ENCODE data around the gene NEU3. TPM values are rescaled to one million over a fixed set of nuclear protein-coding genes. Genes with fewer than 3 reads are reported as not detected.
"Not testable (repeated sequence)": the region's sequence is repeated elsewhere in the genome, so short reads cannot be mapped to it uniquely, and the experiment has no call there.

NEU3 gene
- total and polyA plus RNA-seq, 2 donors, result 9.3 to 14.4 TPM

DNA sequence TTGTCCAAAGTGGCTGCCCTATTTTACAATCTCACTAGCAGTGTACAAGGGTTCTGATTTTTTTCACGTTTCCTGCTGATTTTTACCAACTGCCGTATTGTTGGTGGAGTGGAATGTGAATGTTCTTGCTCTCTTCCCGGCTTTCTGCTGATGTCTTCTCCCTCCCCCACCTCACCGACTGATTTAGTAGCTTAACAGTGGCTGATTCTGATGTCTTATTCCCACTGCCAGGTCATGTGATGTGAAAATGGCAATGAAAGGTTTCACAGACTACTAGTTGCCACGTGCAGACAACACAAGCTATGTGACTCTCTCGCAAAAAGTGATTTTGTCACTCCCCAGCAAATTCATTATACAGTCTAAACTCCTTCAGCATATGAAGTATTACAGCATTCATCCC lies 17.3 kb upstream of the NEU3 start:
- 91% methylated on average over 6 of the region's 6 CpGs for WGBS
- H3K27me3 ChIP-seq (ENCODE audit: control insufficient read depth in 2 of 2, insufficient read depth in 1 of 2, low read length in 1 of 2), result no peaks in the 10 kb centered on the region
- H3K36me3 ChIP-seq (ENCODE audit: control insufficient read depth in 2 of 2, insufficient read depth in 2 of 2, low read length in 1 of 2), result peaks cover 48 to 71% of the 10 kb centered on the region in 2 donors
- no peak overlapping the region for H3K27ac ChIP-seq (ENCODE audit: low read depth in 1 of 2, low read length in 1 of 2)
- DNase-seq (ENCODE audit: low read depth in 6 of 9, low spot score in 9 of 9), result no peak
- H3K4me3 ChIP-seq (ENCODE audit: low read length in 2 of 2), result no peak overlapping the region
- H3K9me3 ChIP-seq (ENCODE audit: control insufficient read depth in 2 of 2, insufficient read depth in 1 of 2, low read length in 1 of 2), result no peaks in the 10 kb centered on the region
- H3K4me1 ChIP-seq (ENCODE audit: control insufficient read depth in 2 of 2, insufficient read depth in 2 of 2, low read length in 2 of 2), result no peaks in the 10 kb centered on the region

DNA sequence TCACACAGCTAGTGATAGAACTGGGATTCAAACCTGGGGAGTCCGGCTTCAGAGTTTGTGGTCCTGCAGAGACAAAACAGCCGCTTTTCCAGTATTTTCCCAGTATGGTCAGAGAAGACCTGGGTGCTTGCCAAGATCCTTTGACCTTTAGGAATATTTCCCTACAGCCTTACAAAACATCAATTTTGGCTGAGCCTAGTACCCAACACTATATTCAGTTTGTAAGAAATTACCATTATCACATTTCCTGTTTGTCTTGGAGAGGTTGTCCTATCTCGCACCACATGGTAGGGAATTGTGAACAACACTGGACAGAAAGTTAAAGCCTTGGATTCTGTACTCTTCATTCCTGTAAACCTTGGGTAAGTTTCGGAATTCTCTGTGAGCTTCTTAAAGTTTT lies 10.7 kb upstream of the NEU3 start:
- H3K4me1 ChIP-seq (ENCODE audit: control insufficient read depth in 2 of 2, insufficient read depth in 2 of 2, low read length in 2 of 2), result no peaks in the 10 kb centered on the region
- H3K27ac ChIP-seq (ENCODE audit: low read depth in 1 of 2, low read length in 1 of 2), result no peak overlapping the region
- H3K4me3 ChIP-seq (ENCODE audit: low read length in 2 of 2), result no peak overlapping the region
- no peaks in the 10 kb centered on the region for H3K27me3 ChIP-seq (ENCODE audit: control insufficient read depth in 2 of 2, insufficient read depth in 1 of 2, low read length in 1 of 2)
- H3K9me3 ChIP-seq (ENCODE audit: control insufficient read depth in 2 of 2, insufficient read depth in 1 of 2, low read length in 1 of 2), result no peaks in the 10 kb centered on the region
- WGBS, result 99% methylated on average over 4 of the region's 4 CpGs
- no peak for DNase-seq (ENCODE audit: low read depth in 6 of 9, low spot score in 9 of 9)
- H3K36me3 ChIP-seq (ENCODE audit: control insufficient read depth in 2 of 2, insufficient read depth in 2 of 2, low read length in 1 of 2), result peaks cover 37 to 43% of the 10 kb centered on the region in 2 donors

DNA sequence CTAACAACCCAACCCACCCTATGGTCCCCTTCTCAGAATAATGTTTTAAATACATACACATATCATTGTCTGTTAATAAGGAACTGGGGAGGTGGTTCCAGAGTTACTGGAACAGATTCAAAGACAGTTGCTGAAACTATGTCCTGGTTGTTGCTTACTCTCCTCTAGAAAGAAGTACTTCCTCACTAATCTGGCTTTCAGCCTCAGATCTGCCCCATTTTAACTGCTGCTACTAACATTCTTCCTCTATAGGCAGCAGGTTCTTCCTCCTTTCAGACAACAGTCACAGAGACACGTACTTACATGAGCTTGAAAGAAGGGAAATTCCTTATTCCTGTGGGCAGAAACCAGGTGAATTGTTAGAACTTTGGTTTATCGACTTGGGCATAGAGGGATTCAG lies 8.1 kb upstream of the NEU3 start:
- peaks cover 25 to 28% of the 10 kb centered on the region in 2 donors for H3K36me3 ChIP-seq (ENCODE audit: control insufficient read depth in 2 of 2, insufficient read depth in 2 of 2, low read length in 1 of 2)
- WGBS, result 98% methylated on average over 2 of the region's 2 CpGs
- no peaks in the 10 kb centered on the region for H3K27me3 ChIP-seq (ENCODE audit: control insufficient read depth in 2 of 2, insufficient read depth in 1 of 2, low read length in 1 of 2)
- no peaks in the 10 kb centered on the region for H3K9me3 ChIP-seq (ENCODE audit: control insufficient read depth in 2 of 2, insufficient read depth in 1 of 2, low read length in 1 of 2)
- H3K4me3 ChIP-seq (ENCODE audit: low read length in 2 of 2), result no peak overlapping the region
- no peak overlapping the region for H3K27ac ChIP-seq (ENCODE audit: low read depth in 1 of 2, low read length in 1 of 2)
- peak in 1 of 9 donors; percentile 6 for DNase-seq (ENCODE audit: low read depth in 6 of 9, low spot score in 9 of 9)
- no peaks in the 10 kb centered on the region for H3K4me1 ChIP-seq (ENCODE audit: control insufficient read depth in 2 of 2, insufficient read depth in 2 of 2, low read length in 2 of 2)

DNA sequence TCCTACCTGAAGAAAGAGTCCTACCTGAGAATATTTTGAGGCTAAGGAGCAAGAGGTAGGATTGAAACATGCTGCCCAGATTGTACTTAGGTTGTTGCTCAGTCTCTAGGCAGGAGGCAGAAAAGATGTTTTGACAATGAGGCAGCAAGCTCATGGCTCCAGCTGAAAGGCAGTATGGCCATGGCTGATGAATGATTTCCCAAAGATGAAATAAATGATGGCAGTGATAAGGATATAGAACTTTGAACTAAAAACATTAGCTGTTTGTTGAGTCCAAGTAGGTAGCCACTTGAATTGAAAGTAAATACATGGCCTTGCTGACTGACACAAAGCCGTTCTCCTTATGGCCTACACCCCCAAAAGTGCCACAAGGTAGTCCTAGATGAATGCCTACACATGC lies 6.8 kb upstream of the NEU3 start:
- WGBS, result 100% methylated on average over 1 of the region's 1 CpG

DNA sequence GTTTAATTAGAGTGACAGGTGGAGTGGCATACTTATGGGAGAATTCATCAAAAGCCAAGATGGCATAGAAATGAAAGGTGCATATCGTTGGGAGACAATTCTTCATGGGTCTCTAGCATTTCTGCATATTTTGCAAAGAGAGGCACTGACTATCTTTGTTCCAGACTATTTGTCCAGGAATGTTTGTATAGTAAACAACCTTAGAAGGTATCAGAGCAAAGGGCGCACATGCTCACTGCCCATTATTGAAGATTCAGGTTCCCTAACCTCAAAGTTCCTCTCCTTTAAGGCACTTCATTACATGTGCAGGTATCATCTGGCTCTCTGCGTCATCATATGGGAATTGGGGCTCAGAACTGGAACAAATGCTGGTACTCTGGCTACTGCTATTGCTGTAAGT lies 4.7 kb upstream of the NEU3 start:
- H3K27me3 ChIP-seq (ENCODE audit: control insufficient read depth in 2 of 2, insufficient read depth in 1 of 2, low read length in 1 of 2), result no peaks in the 10 kb centered on the region
- no peak for DNase-seq (ENCODE audit: low read depth in 6 of 9, low spot score in 9 of 9)
- peaks cover 6 to 8% of the 10 kb centered on the region in 2 donors for H3K4me1 ChIP-seq (ENCODE audit: control insufficient read depth in 2 of 2, insufficient read depth in 2 of 2, low read length in 2 of 2)
- 99% methylated on average over 3 of the region's 3 CpGs for WGBS
- H3K4me3 ChIP-seq (ENCODE audit: low read length in 2 of 2), result no peak overlapping the region
- peaks cover 7 to 8% of the 10 kb centered on the region in 2 donors for H3K36me3 ChIP-seq (ENCODE audit: control insufficient read depth in 2 of 2, insufficient read depth in 2 of 2, low read length in 1 of 2)
- no peak overlapping the region for H3K27ac ChIP-seq (ENCODE audit: low read depth in 1 of 2, low read length in 1 of 2)
- H3K9me3 ChIP-seq (ENCODE audit: control insufficient read depth in 2 of 2, insufficient read depth in 1 of 2, low read length in 1 of 2), result peaks cover 0 to 3% of the 10 kb centered on the region in 2 donors

More for the DNA sequence above, 6.8 kb upstream of the NEU3 start:
- DNase-seq (ENCODE audit: low read depth in 6 of 9, low spot score in 9 of 9), result no peak
- peaks cover 17 to 18% of the 10 kb centered on the region in 2 donors for H3K36me3 ChIP-seq (ENCODE audit: control insufficient read depth in 2 of 2, insufficient read depth in 2 of 2, low read length in 1 of 2)
- no peaks in the 10 kb centered on the region for H3K9me3 ChIP-seq (ENCODE audit: control insufficient read depth in 2 of 2, insufficient read depth in 1 of 2, low read length in 1 of 2)
- no peak overlapping the region for H3K27ac ChIP-seq (ENCODE audit: low read depth in 1 of 2, low read length in 1 of 2)
- no peaks in the 10 kb centered on the region for H3K4me1 ChIP-seq (ENCODE audit: control insufficient read depth in 2 of 2, insufficient read depth in 2 of 2, low read length in 2 of 2)
- no peak overlapping the region for H3K4me3 ChIP-seq (ENCODE audit: low read length in 2 of 2)
- H3K27me3 ChIP-seq (ENCODE audit: control insufficient read depth in 2 of 2, insufficient read depth in 1 of 2, low read length in 1 of 2), result no peaks in the 10 kb centered on the region

DNA sequence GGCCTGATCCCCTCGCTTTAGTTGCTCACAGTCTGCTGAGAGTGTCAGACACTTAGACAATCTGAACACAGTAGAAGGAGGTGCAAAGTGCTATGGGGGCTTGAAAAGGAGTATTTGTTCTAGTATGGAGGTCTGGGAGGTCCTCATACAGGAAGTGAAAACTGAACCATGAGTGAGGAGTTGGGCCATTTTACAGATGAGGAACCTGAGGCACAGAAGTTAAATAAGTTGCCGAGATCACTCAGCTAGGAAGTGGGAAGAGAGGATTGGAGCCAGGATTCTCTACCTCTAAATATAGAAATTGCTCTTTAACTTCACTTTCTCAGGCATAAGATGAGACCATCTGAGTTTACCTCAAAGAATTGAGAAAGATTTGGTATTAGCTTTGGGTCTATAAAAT lies 4.0 kb upstream of the NEU3 start:
- Histone ChIP-seq H3K27ac (ENCODE audit: low read depth in 1 of 2, low read length in 1 of 2) (no peak overlapping the region), H3K9me3 (ENCODE audit: control insufficient read depth in 2 of 2, insufficient read depth in 1 of 2, low read length in 1 of 2) (peaks cover 0 to 4% of the 10 kb centered on the region in 2 donors), H3K36me3 (ENCODE audit: control insufficient read depth in 2 of 2, insufficient read depth in 2 of 2, low read length in 1 of 2) (peaks cover 5 to 6% of the 10 kb centered on the region in 2 donors), H3K4me3 (ENCODE audit: low read length in 2 of 2) (no peak overlapping the region), H3K27me3 (ENCODE audit: control insufficient read depth in 2 of 2, insufficient read depth in 1 of 2, low read length in 1 of 2) (no peaks in the 10 kb centered on the region), H3K4me1 (ENCODE audit: control insufficient read depth in 2 of 2, insufficient read depth in 2 of 2, low read length in 2 of 2) (peaks cover 10 to 11% of the 10 kb centered on the region in 2 donors)
- DNase-seq (ENCODE audit: low read depth in 6 of 9, low spot score in 9 of 9), result no peak
- WGBS, result 98% methylated on average over 2 of the region's 2 CpGs

DNA sequence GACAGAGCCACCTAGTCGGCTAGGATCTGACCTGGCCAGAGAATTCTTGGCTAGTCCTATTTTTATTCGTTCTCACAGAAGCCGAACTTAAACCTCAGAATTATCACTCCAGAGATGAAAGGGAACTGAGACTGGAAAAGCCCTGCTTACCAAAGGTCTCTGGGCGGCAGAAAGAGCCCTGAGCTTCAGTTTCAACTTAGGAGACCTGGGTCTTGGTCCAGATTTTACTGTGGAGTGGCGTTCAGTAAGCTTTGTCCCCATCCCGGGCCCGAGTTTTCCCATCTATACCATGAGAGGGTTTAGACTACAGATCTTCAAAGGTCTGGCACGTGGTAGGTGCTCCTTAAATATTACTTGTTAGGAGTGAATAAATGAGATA lies 516 bp downstream of the NEU3 start:
- WGBS, result 6% methylated on average over 8 of the region's 8 CpGs
- Histone ChIP-seq H3K36me3 (ENCODE audit: control insufficient read depth in 2 of 2, insufficient read depth in 2 of 2, low read length in 1 of 2) (peaks cover under 1 to 8% of the 10 kb centered on the region in 2 donors), H3K9me3 (ENCODE audit: control insufficient read depth in 2 of 2, insufficient read depth in 1 of 2, low read length in 1 of 2) (peaks cover 0 to 4% of the 10 kb centered on the region in 2 donors), H3K4me3 (ENCODE audit: low read length in 2 of 2) (peak overlapping the region; percentile 72 to 77), H3K4me1 (ENCODE audit: control insufficient read depth in 2 of 2, insufficient read depth in 2 of 2, low read length in 2 of 2) (peaks cover 16 to 18% of the 10 kb centered on the region in 2 donors), H3K27ac (ENCODE audit: low read depth in 1 of 2, low read length in 1 of 2) (peak overlapping the region; percentile 78 to 82), H3K27me3 (ENCODE audit: control insufficient read depth in 2 of 2, insufficient read depth in 1 of 2, low read length in 1 of 2) (no peaks in the 10 kb centered on the region)
- DNase-seq (ENCODE audit: low read depth in 6 of 9, low spot score in 9 of 9), result peak in 5 of 9 donors; percentile 3 to 27 (median 11)

DNA sequence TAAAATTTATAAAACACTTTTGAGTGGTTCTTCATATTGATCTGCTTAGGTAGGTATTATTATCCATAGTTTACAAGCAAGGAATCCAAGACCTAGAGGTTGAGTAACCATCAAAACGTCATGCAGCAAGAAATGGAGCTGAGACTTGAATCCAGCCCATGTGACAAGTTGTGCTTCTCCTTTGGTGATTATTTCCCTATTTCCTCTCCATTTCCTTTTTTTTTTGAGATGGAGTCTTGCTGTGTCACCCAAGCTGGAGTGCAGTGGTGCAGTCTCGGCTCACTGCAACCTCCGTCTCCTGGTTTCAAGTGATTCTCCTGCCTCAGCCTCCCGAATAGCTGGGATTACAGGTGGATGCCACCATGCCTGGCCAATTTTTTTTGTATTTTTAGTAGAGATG lies 1.4 kb downstream of the NEU3 start:
- WGBS, result 97% methylated on average over 4 of the region's 4 CpGs
- Histone ChIP-seq H3K4me1 (ENCODE audit: control insufficient read depth in 2 of 2, insufficient read depth in 2 of 2, low read length in 2 of 2) (peaks cover 16 to 18% of the 10 kb centered on the region in 2 donors), H3K36me3 (ENCODE audit: control insufficient read depth in 2 of 2, insufficient read depth in 2 of 2, low read length in 1 of 2) (peaks cover 9 to 17% of the 10 kb centered on the region in 2 donors)
- not testable (repeated sequence) for H3K4me3 ChIP-seq (ENCODE audit: low read length in 2 of 2); H3K27ac ChIP-seq (ENCODE audit: low read depth in 1 of 2, low read length in 1 of 2); DNase-seq (ENCODE audit: low read depth in 6 of 9, low spot score in 9 of 9); H3K9me3 ChIP-seq (ENCODE audit: control insufficient read depth in 2 of 2, insufficient read depth in 1 of 2, low read length in 1 of 2); H3K27me3 ChIP-seq (ENCODE audit: control insufficient read depth in 2 of 2, insufficient read depth in 1 of 2, low read length in 1 of 2)

DNA sequence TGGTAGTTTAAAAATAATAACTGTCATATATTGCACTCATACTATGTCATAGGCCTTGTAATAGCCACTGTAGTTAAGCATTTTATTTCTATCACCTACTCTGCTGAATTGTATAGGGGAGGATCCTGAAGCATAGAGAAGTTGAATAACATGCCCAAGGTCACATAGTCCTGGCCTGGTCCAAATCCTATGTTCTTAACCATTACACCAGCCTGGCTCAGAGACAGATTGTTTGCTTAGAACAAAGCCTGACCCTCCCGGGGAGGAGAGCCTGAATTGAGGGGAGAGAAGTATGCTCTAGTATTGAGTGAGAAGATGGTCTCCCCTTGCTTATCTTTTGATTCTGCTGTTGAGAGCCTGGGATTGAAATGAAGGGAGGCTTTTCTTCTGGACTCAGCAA lies 2.2 kb downstream of the NEU3 start:
- 95% methylated on average over 1 of the region's 1 CpG for WGBS
- Histone ChIP-seq H3K27ac (ENCODE audit: low read depth in 1 of 2, low read length in 1 of 2) (no peak overlapping the region), H3K4me1 (ENCODE audit: control insufficient read depth in 2 of 2, insufficient read depth in 2 of 2, low read length in 2 of 2) (peaks cover 16 to 18% of the 10 kb centered on the region in 2 donors), H3K27me3 (ENCODE audit: control insufficient read depth in 2 of 2, insufficient read depth in 1 of 2, low read length in 1 of 2) (no peaks in the 10 kb centered on the region), H3K9me3 (ENCODE audit: control insufficient read depth in 2 of 2, insufficient read depth in 1 of 2, low read length in 1 of 2) (peaks cover 0 to 4% of the 10 kb centered on the region in 2 donors), H3K4me3 (ENCODE audit: low read length in 2 of 2) (no peak overlapping the region), H3K36me3 (ENCODE audit: control insufficient read depth in 2 of 2, insufficient read depth in 2 of 2, low read length in 1 of 2) (peaks cover 10 to 22% of the 10 kb centered on the region in 2 donors)
- DNase-seq (ENCODE audit: low read depth in 6 of 9, low spot score in 9 of 9), result no peak

DNA sequence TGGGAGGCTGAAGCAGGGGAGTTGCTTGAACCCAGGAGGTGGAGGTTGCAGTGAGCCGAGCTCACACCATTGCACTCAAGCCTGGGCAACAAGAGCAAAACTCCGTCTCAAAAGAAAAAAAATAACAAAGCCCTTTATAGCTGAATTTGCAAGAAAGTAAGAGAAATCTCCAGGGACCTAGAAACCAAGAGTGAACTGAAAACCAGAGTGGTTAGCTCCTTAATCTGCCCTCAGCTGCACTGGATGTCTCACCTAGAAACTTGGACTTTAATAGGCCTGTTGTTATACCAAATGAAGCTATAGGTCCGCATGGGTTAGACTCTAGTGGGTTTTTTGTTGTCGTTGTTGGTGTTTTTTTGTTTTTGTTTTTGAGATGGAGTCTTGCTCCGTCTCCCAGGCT lies 4.1 kb downstream of the NEU3 start:
- H3K4me1 ChIP-seq (ENCODE audit: control insufficient read depth in 2 of 2, insufficient read depth in 2 of 2, low read length in 2 of 2), result peaks cover 16 to 18% of the 10 kb centered on the region in 2 donors
- DNase-seq (ENCODE audit: low read depth in 6 of 9, low spot score in 9 of 9), result no peak
- H3K27ac ChIP-seq (ENCODE audit: low read depth in 1 of 2, low read length in 1 of 2), result no peak overlapping the region
- no peaks in the 10 kb centered on the region for H3K27me3 ChIP-seq (ENCODE audit: control insufficient read depth in 2 of 2, insufficient read depth in 1 of 2, low read length in 1 of 2)
- WGBS, result 99% methylated on average over 5 of the region's 5 CpGs
- no peak overlapping the region for H3K4me3 ChIP-seq (ENCODE audit: low read length in 2 of 2)
- peaks cover 0 to 4% of the 10 kb centered on the region in 2 donors for H3K9me3 ChIP-seq (ENCODE audit: control insufficient read depth in 2 of 2, insufficient read depth in 1 of 2, low read length in 1 of 2)
- peaks cover 13 to 26% of the 10 kb centered on the region in 2 donors for H3K36me3 ChIP-seq (ENCODE audit: control insufficient read depth in 2 of 2, insufficient read depth in 2 of 2, low read length in 1 of 2)
